ENCODE data around the gene ELK1. TPM values are rescaled to one million over a fixed set of nuclear protein-coding genes. Genes with fewer than 3 reads are reported as not detected.

ELK1 gene
- total RNA-seq, 1 experiment from 2014 or later, result 57.0 TPM

DNA sequence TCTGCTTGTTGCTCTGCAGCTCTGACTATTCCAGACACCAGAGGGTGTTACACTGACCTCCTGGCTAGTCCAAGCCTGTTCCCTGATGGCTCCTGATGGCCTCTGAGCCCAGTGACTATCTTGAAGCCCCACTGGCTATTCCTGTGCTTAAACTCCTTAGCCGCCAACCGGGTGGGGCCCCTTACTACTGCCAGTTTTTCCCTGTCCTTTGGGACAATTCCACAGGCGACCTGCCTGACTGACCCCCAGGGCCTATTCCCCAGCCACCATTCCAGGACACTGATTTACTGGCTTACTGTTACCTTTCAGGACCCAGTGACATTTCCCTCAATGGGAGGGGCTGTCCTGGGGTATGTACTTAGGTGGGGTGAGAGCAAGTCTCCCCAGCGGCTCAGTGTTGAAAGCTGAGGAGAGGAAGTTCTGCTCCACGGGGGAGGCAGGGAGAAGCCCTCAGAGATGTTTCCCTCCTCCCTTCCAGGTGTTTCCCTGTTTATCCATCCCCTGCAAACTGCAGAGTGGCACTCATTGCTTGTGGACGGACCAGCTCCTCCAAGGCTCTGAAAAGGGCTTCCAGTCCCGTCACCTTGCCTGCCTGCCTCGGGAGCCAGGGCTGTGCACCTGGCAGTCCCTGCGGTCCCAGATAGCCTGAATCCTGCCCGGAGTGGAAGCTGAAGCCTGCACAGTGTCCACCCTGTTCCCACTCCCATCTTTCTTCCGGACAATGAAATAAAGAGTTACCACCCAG, 64.1 kb downstream of the ELK1 start:
- H3K9me2 ChIP-seq (ENCODE audit: insufficient read depth), result no peaks in the 10 kb centered on the region
- intact Hi-C loops (cut with micrococcal nuclease), result no loop called here
- DNase-seq (ENCODE audit: low read depth, low spot score) (no peak), ATAC-seq (no peak)
- POLR2A ChIA-PET, result no interaction called here
- no peak overlapping the region for H2AFZ ChIP-seq (ENCODE audit: low read depth, low read length, poor library complexity, severe bottlenecking)
- peaks cover 20% of the 10 kb centered on the region for H3K79me2 ChIP-seq (ENCODE audit: insufficient read depth, low read length)
- RAD21 ChIA-PET (ENCODE audit: low non-redundant PET in 1 of 2, low total read pairs in 2 of 2, uncharacterized antibody in 2 of 2, unreplicated experiment in 2 of 2), result no interaction called here
- H3K4me2 ChIP-seq (ENCODE audit: low read length), result no peak overlapping the region
- no peaks in the 10 kb centered on the region for H4K20me1 ChIP-seq (ENCODE audit: insufficient read depth)
- peaks cover 4 to 19% of the 10 kb centered on the region in 2 experiments for H3K4me1 ChIP-seq (ENCODE audit: control insufficient read depth in 1 of 2, insufficient read depth in 2 of 2, low read length in 2 of 2)
- H3K9me3 ChIP-seq (ENCODE audit: control insufficient read depth in 1 of 2, insufficient read depth in 1 of 2, low read depth in 1 of 2, low read length in 2 of 2), result no peaks in the 10 kb centered on the region
- CTCF ChIA-PET, result no interaction called here
- H3K27ac ChIP-seq (ENCODE audit: low read depth, low read length), result no peak overlapping the region
- no peaks in the 10 kb centered on the region for H3K27me3 ChIP-seq (ENCODE audit: insufficient read depth, low read length)
- H3K36me3 ChIP-seq (ENCODE audit: control insufficient read depth in 1 of 2, insufficient read depth in 2 of 2, low read length in 2 of 2), result peaks cover 3 to 6% of the 10 kb centered on the region in 2 experiments; a peak in 1 of 4 replicates
- no peak overlapping the region for H3K4me3 ChIP-seq (replicated peaks in 1 of 2; ENCODE audit: low read depth in 1 of 2, low read length in 2 of 2)
- H3K9ac ChIP-seq (ENCODE audit: low read length), result no peak overlapping the region
- no TSS peak for BruUV-seq (replicated peaks)
- no peak for TF ChIP-seq ATF3 (IDR thresholded peaks at IDR 0.05)
- no peak for TF ChIP-seq CEBPB (IDR thresholded peaks at IDR 0.05; ENCODE audit: low read depth)
- TF ChIP-seq, protein P1, sequence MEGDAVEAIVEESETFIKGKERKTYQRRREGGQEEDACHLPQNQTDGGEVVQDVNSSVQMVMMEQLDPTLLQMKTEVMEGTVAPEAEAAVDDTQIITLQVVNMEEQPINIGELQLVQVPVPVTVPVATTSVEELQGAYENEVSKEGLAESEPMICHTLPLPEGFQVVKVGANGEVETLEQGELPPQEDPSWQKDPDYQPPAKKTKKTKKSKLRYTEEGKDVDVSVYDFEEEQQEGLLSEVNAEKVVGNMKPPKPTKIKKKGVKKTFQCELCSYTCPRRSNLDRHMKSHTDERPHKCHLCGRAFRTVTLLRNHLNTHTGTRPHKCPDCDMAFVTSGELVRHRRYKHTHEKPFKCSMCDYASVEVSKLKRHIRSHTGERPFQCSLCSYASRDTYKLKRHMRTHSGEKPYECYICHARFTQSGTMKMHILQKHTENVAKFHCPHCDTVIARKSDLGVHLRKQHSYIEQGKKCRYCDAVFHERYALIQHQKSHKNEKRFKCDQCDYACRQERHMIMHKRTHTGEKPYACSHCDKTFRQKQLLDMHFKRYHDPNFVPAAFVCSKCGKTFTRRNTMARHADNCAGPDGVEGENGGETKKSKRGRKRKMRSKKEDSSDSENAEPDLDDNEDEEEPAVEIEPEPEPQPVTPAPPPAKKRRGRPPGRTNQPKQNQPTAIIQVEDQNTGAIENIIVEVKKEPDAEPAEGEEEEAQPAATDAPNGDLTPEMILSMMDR (IDR thresholded peaks at IDR 0.05 in 2 of 3, conservative IDR thresholded peaks at IDR 0.05 in 1 of 3; ENCODE audit: borderline replicate concordance in 1 of 3, insufficient read depth in 1 of 3, low read depth in 2 of 3, low read length in 2 of 3), result no peak
- no peak for TF ChIP-seq ZNF274 (IDR thresholded peaks at IDR 0.05; ENCODE audit: low read depth, low read length)
- TF ChIP-seq POLR2AphosphoS5 (IDR thresholded peaks at IDR 0.05; ENCODE audit: low read depth, low read length), result no peak
- no peak for TF ChIP-seq SIN3A (IDR thresholded peaks at IDR 0.05; ENCODE audit: low read depth)
- TF ChIP-seq CBX3 (IDR thresholded peaks at IDR 0.05; ENCODE audit: low read depth), result no peak

Small RNA genes within 50 kb of the gene (microRNA-seq; reads per million reads assigned to microRNA genes)
- not detected for gene MIR4769 (ENCODE audit: borderline number of aligned reads)

Other genes starting within 250 kb of the ELK1 start
- gene ZNF41, start 167.3 kb downstream of the ELK1 start, total RNA-seq (2021; ENCODE audit: unreplicated experiment), result 7.4 TPM
- 35.4 TPM for gene ARAF, start 89.4 kb downstream of the ELK1 start, total RNA-seq (2021; ENCODE audit: unreplicated experiment)
- gene TIMP1, start 68.1 kb downstream of the ELK1 start, total RNA-seq (2021; ENCODE audit: unreplicated experiment), result 225 TPM
- 0.86 TPM for gene SYN1, start 30.7 kb downstream of the ELK1 start, total RNA-seq (2021; ENCODE audit: unreplicated experiment)
- gene CFP, start 20.6 kb downstream of the ELK1 start, total RNA-seq (2021; ENCODE audit: unreplicated experiment), result 1.3 TPM
- gene UXT, start 8.6 kb upstream of the ELK1 start, total RNA-seq (2021; ENCODE audit: unreplicated experiment), result 106 TPM
- gene ZNF81, start 186.3 kb upstream of the ELK1 start, total RNA-seq (2021; ENCODE audit: unreplicated experiment), result 4.8 TPM